Lower lobe of right lung (tissue), 2 donors: ENCODE data around the gene BUB3. TPM values are rescaled to one million over a fixed set of nuclear protein-coding genes. Genes with fewer than 3 reads are reported as not detected.

Experiments
- ATAC-seq, 2 donors: fragments of 200-7000 bp; cut with Tn5 transposase; one replicate each; pipeline ENCODE4 v1.9.1; 2020 to 2022; ENCODE audit warnings: mild to moderate bottlenecking in 2 of 2, moderate library complexity in 2 of 2
- DNase-seq: peaks from one replicate; pipeline ENCODE4 v3.0.0-alpha.2; 2020
- H3K27ac ChIP-seq: fragments of 200-600 bp; one replicate; pipeline ENCODE4 v1.8.0; 2022
- H3K27me3 ChIP-seq: fragments of 200-600 bp; one replicate; pipeline ENCODE4 v1.8.0; 2022; ENCODE audit warnings: low read depth
- H3K36me3 ChIP-seq: fragments of 200-600 bp; one replicate; pipeline ENCODE4 v1.8.0; 2022; ENCODE audit warnings: mild to moderate bottlenecking
- H3K4me1 ChIP-seq: fragments of 200-600 bp; one replicate; pipeline ENCODE4 v1.8.0; 2022
- H3K4me3 ChIP-seq: fragments of 200-600 bp; one replicate; pipeline ENCODE4 v1.8.0; 2022; ENCODE audit warnings: mild to moderate bottlenecking
- H3K9me3 ChIP-seq: fragments of 200-600 bp; one replicate; pipeline ENCODE4 v1.8.0; 2022
- CTCF ChIP-seq: fragments of 200-600 bp; IDR thresholded peaks from one replicate; pipeline ENCODE4 v1.8.0; 2022; ENCODE audit warnings: antibody characterized with exemption, mild to moderate bottlenecking
- intact Hi-C: fragments of 100-400 bp; cut with DNase I; formaldehyde crosslinking; loops from one replicate; pipeline ENCODE4 v1.11.0; 2022
- total RNA-seq: library from RNA; stranded (reverse); fragmentation: NEBNext Ultra II Directional; extraction: Animal tissue kit (Norgen Biotek cat#: 25700); gene quantifications from one replicate; pipeline ENCODE4 v1.2.1, GENCODE V29; 2021
- donor health status: DM: no; HTN: yes; CAD: no; lungs with severe emphysema.

The BUB3 gene
- total RNA-seq, 1 donor from 2014 or later, result 67.3 TPM

GRCh38 chr10:123180101-123181090 lies 26.2 kb downstream of the BUB3 start:
- Histone ChIP-seq H3K27ac (no peak overlapping the region), H3K9me3 (peaks cover 17% of the 10 kb centered on the region), H3K4me1 (no peaks in the 10 kb centered on the region), H3K4me3 (no peak overlapping the region), H3K27me3 (no peaks in the 10 kb centered on the region), H3K36me3 (peaks cover 6% of the 10 kb centered on the region)
- ATAC-seq, result no peak
- intact Hi-C loops, result no loop called here
- TF ChIP-seq CTCF, result no peak
- no peak for DNase-seq

GRCh38 chr10:123183724-123184123 lies 29.5 kb downstream of the BUB3 start:
- TF ChIP-seq CTCF, result no peak
- Histone ChIP-seq H3K4me3 (no peak overlapping the region), H3K27me3 (no peaks in the 10 kb centered on the region), H3K4me1 (no peaks in the 10 kb centered on the region), H3K9me3 (peaks cover 17% of the 10 kb centered on the region), H3K36me3 (no peaks in the 10 kb centered on the region), H3K27ac (no peak overlapping the region)
- DNase-seq (no peak), ATAC-seq (no peak)
- intact Hi-C loops, result no loop called here

- DNase-seq (no peak), ATAC-seq (no peak)
- H3K36me3 ChIP-seq, result no peaks in the 10 kb centered on the region
- H3K4me3 ChIP-seq, result no peak overlapping the region
- no peak for TF ChIP-seq CTCF
- intact Hi-C loops, result no loop called here
- peaks cover 17% of the 10 kb centered on the region for H3K9me3 ChIP-seq
- no peaks in the 10 kb centered on the region for H3K4me1 ChIP-seq
- H3K27ac ChIP-seq, result no peak overlapping the region
- H3K27me3 ChIP-seq, result no peaks in the 10 kb centered on the region
Measured at GRCh38 chr10:123187781-123188180, 33.6 kb downstream of the BUB3 start.

- no peak for DNase-seq
- intact Hi-C loops, result no loop called here
- no peaks in the 10 kb centered on the region for H3K9me3 ChIP-seq
- no peak for ATAC-seq
- H3K27me3 ChIP-seq, result no peaks in the 10 kb centered on the region
- no peak overlapping the region for H3K27ac ChIP-seq
- H3K36me3 ChIP-seq, result no peaks in the 10 kb centered on the region
- no peak for TF ChIP-seq CTCF
- no peak overlapping the region for H3K4me3 ChIP-seq
- H3K4me1 ChIP-seq, result no peaks in the 10 kb centered on the region
Measured at GRCh38 chr10:123191886-123192285, 37.7 kb downstream of the BUB3 start.

- Histone ChIP-seq H3K4me1 (no peaks in the 10 kb centered on the region), H3K36me3 (no peaks in the 10 kb centered on the region), H3K27me3 (no peaks in the 10 kb centered on the region), H3K9me3 (no peaks in the 10 kb centered on the region), H3K4me3 (no peak overlapping the region), H3K27ac (no peak overlapping the region)
- intact Hi-C loops, result no loop called here
- no peak for DNase-seq
- no peak for ATAC-seq
- no peak for TF ChIP-seq CTCF
Measured at GRCh38 chr10:123194056-123194455, 39.9 kb downstream of the BUB3 start.
